ENCODE results near the gene JSRP1. TPM values are rescaled to one million over a fixed set of nuclear protein-coding genes. Genes with fewer than 3 reads are reported as not detected.
"Not testable (repeated sequence)": the region's sequence is repeated elsewhere in the genome, so short reads cannot be mapped to it uniquely, and the experiment has no call there.

Gene JSRP1
- total and polyA plus RNA-seq, 4 donors = 0.25 to 0.45 (median 0.39) TPM; not detected in 1

DNA sequence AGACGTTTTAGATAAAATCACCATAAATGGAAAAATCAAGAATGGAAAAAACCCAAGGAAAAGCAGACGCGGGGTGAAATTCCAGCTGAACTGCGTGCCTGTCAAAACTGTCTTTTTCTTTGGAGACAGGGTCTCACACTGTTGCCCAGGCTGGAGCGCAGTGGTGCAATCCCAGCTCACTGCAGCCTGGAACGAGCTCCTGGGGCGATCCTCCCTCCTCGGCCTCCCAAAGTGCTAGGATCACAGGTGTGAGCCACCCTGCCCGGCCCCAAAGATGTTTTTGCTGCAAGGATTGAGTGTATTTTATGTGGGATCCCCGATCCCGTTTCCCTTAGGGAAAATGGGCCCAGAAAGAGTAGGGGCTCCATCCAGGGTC, 26.6 kb upstream of the JSRP1 start:
- Histone ChIP-seq H3K9ac (ENCODE audit: low read depth in 1 of 2, low read length in 2 of 2) (no peak overlapping the region), H3K36me3 (ENCODE audit: control insufficient read depth in 4 of 4, insufficient read depth in 3 of 4, low read depth in 1 of 4, low read length in 3 of 4) (no peaks in the 10 kb centered on the region), H3K9me3 (ENCODE audit: control insufficient read depth in 4 of 4, low read length in 3 of 4) (no peaks in the 10 kb centered on the region), H3K4me1 (ENCODE audit: control insufficient read depth in 4 of 4, insufficient read depth in 4 of 4, low read length in 3 of 4) (no peaks in the 10 kb centered on the region), H3K27me3 (ENCODE audit: control insufficient read depth in 4 of 4, insufficient read depth in 4 of 4, low read length in 3 of 4) (no peaks in the 10 kb centered on the region), H3K4me3 (ENCODE audit: low read depth in 1 of 3, low read length in 3 of 3) (peak overlapping the region in 1 of 3 donors; percentile 40), H3K27ac (ENCODE audit: low read depth in 1 of 2, low read length in 2 of 2) (no peak overlapping the region)
- no peak for TF ChIP-seq TAF1 (conservative IDR thresholded peaks at IDR 0.05)
- TF ChIP-seq FOXA2 (IDR thresholded peaks at IDR 0.05) = no peak
- TF ChIP-seq, protein P1, sequence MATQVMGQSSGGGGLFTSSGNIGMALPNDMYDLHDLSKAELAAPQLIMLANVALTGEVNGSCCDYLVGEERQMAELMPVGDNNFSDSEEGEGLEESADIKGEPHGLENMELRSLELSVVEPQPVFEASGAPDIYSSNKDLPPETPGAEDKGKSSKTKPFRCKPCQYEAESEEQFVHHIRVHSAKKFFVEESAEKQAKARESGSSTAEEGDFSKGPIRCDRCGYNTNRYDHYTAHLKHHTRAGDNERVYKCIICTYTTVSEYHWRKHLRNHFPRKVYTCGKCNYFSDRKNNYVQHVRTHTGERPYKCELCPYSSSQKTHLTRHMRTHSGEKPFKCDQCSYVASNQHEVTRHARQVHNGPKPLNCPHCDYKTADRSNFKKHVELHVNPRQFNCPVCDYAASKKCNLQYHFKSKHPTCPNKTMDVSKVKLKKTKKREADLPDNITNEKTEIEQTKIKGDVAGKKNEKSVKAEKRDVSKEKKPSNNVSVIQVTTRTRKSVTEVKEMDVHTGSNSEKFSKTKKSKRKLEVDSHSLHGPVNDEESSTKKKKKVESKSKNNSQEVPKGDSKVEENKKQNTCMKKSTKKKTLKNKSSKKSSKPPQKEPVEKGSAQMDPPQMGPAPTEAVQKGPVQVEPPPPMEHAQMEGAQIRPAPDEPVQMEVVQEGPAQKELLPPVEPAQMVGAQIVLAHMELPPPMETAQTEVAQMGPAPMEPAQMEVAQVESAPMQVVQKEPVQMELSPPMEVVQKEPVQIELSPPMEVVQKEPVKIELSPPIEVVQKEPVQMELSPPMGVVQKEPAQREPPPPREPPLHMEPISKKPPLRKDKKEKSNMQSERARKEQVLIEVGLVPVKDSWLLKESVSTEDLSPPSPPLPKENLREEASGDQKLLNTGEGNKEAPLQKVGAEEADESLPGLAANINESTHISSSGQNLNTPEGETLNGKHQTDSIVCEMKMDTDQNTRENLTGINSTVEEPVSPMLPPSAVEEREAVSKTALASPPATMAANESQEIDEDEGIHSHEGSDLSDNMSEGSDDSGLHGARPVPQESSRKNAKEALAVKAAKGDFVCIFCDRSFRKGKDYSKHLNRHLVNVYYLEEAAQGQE (IDR thresholded peaks at IDR 0.05) = no peak
- TF ChIP-seq HNF4G (IDR thresholded peaks at IDR 0.05) = no peak
- TF ChIP-seq RXRA (IDR thresholded peaks at IDR 0.05) = no peak
- no peak for TF ChIP-seq HNF4A (conservative IDR thresholded peaks at IDR 0.05)
- TF ChIP-seq, protein P2, sequence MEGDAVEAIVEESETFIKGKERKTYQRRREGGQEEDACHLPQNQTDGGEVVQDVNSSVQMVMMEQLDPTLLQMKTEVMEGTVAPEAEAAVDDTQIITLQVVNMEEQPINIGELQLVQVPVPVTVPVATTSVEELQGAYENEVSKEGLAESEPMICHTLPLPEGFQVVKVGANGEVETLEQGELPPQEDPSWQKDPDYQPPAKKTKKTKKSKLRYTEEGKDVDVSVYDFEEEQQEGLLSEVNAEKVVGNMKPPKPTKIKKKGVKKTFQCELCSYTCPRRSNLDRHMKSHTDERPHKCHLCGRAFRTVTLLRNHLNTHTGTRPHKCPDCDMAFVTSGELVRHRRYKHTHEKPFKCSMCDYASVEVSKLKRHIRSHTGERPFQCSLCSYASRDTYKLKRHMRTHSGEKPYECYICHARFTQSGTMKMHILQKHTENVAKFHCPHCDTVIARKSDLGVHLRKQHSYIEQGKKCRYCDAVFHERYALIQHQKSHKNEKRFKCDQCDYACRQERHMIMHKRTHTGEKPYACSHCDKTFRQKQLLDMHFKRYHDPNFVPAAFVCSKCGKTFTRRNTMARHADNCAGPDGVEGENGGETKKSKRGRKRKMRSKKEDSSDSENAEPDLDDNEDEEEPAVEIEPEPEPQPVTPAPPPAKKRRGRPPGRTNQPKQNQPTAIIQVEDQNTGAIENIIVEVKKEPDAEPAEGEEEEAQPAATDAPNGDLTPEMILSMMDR (IDR thresholded peaks at IDR 0.05; ENCODE audit: low read depth, low read length, missing input control) = no peak
- TF ChIP-seq NR2F2 (IDR thresholded peaks at IDR 0.05) = no peak
- TF ChIP-seq YY1 (IDR thresholded peaks at IDR 0.05) = no peak
- TF ChIP-seq, protein P3, sequence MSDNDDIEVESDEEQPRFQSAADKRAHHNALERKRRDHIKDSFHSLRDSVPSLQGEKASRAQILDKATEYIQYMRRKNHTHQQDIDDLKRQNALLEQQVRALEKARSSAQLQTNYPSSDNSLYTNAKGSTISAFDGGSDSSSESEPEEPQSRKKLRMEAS (IDR thresholded peaks at IDR 0.05) = no peak
- no peak for TF ChIP-seq FOXA1 (IDR thresholded peaks at IDR 0.05)
- 75% methylated on average over 11 of the region's 11 CpGs for WGBS
- no peak for DNase-seq (ENCODE audit: low spot score)

DNA sequence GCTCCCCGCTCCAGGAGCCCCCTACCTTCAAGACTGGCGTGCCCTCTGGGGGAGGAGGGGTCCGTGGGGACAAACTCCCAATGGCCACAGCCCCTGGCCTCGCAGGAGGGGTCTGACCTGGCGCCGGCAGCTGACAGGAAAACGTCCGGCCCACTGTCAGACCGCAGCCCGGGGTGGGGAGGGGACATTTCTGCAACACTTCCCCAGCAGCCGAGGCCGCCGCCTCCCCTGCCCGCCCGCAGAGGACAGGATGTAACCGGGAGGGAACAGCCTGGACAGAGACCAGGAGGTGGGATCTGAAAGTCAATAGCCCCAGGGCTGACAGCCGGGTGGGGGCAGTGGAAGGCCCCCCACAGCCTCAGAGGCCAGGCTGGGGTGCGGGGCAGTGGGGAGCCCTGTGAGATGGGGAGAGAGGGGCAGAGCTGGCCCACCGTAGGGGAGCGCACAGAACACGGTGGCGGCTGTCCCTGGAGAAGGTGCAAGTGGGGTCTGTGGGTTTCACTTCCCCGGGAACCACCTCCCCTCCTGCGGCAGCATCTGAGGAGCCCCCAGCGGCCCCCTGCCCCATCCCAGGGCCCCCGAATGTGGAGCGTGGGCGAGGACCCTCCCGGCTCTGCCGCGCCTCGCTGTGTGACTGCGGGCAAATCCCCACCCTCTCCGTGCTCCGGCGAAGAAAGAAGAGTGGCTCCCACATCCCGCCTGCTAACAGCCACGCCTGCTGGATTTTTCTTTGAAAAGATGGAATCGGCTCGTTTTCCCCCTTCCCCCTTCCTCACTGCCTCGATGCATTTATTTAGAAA, 26.0 kb upstream of the JSRP1 start, which contains the start of gene PEAK3:
Gene PEAK3 (minus strand): TSS at position 114 of the 800 bp plus-strand sequence. CDS start 1,244 bp downstream, outside the sequence.
- no peak for DNase-seq (ENCODE audit: low spot score)
- WGBS = 24% methylated on average over 41 of the region's 41 CpGs
- peak within 1 kb of the TSS in 1 of 3 donors; percentile 40 for H3K4me3 ChIP-seq (ENCODE audit: low read depth in 1 of 3, low read length in 3 of 3)
- no peak within 1 kb of the TSS for H3K9ac ChIP-seq (ENCODE audit: low read depth in 1 of 2, low read length in 2 of 2)
- TF ChIP-seq HNF4G (IDR thresholded peaks at IDR 0.05) (no peak), GABPA (IDR thresholded peaks at IDR 0.05 in 1 of 2, conservative IDR thresholded peaks at IDR 0.05 in 1 of 2) (peak in 1 of 2 donors; percentile 12), YY1 (IDR thresholded peaks at IDR 0.05) (no peak), RXRA (IDR thresholded peaks at IDR 0.05) (peak in 1 of 2 donors; percentile 35)
- TF ChIP-seq, protein P4, sequence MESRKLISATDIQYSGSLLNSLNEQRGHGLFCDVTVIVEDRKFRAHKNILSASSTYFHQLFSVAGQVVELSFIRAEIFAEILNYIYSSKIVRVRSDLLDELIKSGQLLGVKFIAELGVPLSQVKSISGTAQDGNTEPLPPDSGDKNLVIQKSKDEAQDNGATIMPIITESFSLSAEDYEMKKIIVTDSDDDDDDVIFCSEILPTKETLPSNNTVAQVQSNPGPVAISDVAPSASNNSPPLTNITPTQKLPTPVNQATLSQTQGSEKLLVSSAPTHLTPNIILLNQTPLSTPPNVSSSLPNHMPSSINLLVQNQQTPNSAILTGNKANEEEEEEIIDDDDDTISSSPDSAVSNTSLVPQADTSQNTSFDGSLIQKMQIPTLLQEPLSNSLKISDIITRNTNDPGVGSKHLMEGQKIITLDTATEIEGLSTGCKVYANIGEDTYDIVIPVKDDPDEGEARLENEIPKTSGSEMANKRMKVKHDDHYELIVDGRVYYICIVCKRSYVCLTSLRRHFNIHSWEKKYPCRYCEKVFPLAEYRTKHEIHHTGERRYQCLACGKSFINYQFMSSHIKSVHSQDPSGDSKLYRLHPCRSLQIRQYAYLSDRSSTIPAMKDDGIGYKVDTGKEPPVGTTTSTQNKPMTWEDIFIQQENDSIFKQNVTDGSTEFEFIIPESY (IDR thresholded peaks at IDR 0.05) = no peak
- TF ChIP-seq, protein P1 (IDR thresholded peaks at IDR 0.05) = no peak
- H3K36me3 ChIP-seq (ENCODE audit: control insufficient read depth in 4 of 4, insufficient read depth in 3 of 4, low read depth in 1 of 4, low read length in 3 of 4) = no peaks in the 10 kb centered on the region
- no peaks in the 10 kb centered on the region for H3K9me3 ChIP-seq (ENCODE audit: control insufficient read depth in 4 of 4, low read length in 3 of 4)
- peak within 1 kb of the TSS; percentile 54 to 59 for H3K27ac ChIP-seq (ENCODE audit: low read depth in 1 of 2, low read length in 2 of 2)
- H3K4me1 ChIP-seq (ENCODE audit: control insufficient read depth in 4 of 4, insufficient read depth in 4 of 4, low read length in 3 of 4) = no peaks in the 10 kb centered on the region
- H3K27me3 ChIP-seq (ENCODE audit: control insufficient read depth in 4 of 4, insufficient read depth in 4 of 4, low read length in 3 of 4) = no peaks in the 10 kb centered on the region

DNA sequence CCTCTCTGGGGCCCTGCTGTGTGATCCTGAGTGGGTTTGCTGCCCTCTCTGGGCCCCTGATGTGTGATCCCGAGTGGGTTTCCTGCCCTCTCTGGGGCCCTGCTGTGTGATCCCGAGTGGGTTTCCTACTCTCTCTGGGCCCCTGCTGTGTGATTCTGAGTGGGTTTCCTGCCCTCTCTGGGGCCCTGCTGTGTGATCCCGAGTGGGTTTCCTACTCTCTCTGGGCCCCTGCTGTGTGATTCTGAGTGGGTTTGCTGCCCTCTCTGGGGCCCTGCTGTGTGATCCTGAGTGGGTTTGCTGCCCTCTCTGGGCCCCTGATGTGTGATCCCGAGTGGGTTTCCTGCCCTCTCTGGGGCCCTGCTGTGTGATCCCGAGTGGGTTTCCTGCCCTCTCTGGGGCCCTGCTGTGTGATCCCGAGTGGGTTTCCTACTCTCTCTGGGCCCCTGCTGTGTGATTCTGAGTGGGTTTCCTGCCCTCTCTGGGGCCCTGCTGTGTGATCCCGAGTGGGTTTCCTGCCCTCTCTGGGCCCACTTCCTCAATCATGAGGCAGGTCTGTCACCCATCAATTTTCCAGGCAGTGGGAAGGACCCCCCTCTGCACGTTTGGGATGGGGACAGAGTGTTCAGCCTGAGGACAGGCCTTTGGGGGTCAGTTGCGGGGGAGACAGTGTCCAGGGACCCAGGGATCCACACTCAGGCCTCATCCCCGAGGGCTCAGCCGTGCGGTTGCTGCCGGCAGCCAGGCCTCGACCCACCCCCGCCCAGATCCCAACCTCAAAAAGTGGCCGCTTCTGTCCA, 25.2 kb upstream of the JSRP1 start:
- Histone ChIP-seq H3K27ac (ENCODE audit: low read depth in 1 of 2, low read length in 2 of 2) (peak overlapping the region in 1 of 2 donors; percentile 54), H3K4me3 (ENCODE audit: low read depth in 1 of 3, low read length in 3 of 3) (peak overlapping the region in 1 of 3 donors; percentile 40)
- DNase-seq (ENCODE audit: low spot score); H3K9ac ChIP-seq (ENCODE audit: low read depth in 1 of 2, low read length in 2 of 2); H3K4me1 ChIP-seq (ENCODE audit: control insufficient read depth in 4 of 4, insufficient read depth in 4 of 4, low read length in 3 of 4); H3K36me3 ChIP-seq (ENCODE audit: control insufficient read depth in 4 of 4, insufficient read depth in 3 of 4, low read depth in 1 of 4, low read length in 3 of 4); H3K27me3 ChIP-seq (ENCODE audit: control insufficient read depth in 4 of 4, insufficient read depth in 4 of 4, low read length in 3 of 4); H3K9me3 ChIP-seq (ENCODE audit: control insufficient read depth in 4 of 4, low read length in 3 of 4): not testable (repeated sequence)
- 22% methylated on average over 16 of the region's 16 CpGs for WGBS
